NCI-H1048 (cell line): Measurements from ENCODE around the gene TRIO.

Experiments
- DNase-seq: peaks from one replicate; lab custom pipeline; 2025; lab: John Stamatoyannopoulos, UW

Gene TRIO

DNA sequence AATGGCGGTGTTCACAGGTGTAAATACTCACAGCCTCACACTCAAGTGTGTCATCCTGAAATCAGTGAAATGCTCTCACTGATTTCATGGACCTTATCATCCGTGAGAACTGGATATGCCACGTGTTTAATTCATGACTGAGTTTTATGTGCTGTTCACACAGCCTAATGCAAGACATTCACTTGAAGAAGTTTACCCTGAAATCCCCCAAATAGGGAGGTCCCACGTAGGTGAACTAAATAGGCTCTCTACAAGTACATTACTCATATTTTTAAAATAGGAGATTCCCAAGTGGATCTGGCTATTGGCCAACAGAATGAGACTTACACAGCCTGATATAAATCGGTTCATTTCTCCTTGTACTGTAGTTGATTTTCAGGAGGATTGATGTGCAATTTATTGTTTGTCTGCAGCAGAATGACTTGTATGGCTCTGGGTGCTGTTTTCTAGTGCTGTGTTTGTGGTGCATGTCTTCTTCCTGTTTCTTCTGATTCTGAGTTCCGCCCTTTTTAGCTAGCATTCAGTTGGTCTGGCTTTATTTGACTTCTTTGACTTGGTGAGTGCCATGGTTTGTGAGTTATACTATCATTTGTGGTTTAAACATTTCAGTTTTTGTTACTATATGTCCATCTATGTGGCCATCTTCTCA lies 25.1 kb downstream of the TRIO start:
- no peak for DNase-seq

DNA sequence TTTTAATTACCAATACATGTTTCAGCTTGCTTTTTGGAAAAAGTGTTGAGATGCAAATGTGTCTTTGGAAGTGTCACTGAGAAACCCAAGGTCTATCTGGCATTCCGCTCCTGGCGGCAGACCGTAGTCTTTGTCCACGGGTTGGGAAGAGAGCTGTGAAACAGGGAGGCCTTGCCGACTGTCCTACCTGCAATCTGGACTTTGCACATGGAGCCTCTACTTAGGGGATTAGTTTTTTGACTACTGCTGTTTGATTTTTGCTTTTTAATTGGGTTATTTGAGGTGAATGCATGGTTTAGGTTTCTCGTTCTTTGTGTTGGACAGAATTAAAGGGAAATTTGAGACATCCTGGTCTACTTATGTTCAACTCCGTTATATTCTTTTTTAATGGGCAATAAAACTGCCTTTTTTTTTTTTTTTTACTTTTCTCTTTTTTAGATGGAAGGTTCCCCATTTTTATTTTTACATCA lies 25.7 kb downstream of the TRIO start:
- no peak for DNase-seq

DNA sequence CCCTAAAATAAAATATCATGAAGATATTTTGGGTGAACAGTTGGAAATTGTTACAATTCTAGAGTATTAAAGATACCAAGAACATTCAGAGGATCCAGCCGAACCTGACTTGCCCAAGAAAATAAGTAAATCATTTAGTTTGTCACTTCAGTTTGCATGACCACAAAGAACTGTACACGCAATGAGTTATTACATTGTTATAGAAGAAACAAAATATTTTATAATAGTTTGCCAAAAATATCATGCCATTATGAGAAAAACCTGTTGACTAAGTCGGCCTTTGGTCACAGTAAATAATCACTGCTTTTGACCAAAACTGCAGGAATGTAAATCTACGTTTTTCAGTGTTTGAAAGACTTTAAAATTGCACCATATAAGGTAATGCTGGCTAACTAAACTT lies 27.9 kb downstream of the TRIO start:
- no peak for DNase-seq

DNA sequence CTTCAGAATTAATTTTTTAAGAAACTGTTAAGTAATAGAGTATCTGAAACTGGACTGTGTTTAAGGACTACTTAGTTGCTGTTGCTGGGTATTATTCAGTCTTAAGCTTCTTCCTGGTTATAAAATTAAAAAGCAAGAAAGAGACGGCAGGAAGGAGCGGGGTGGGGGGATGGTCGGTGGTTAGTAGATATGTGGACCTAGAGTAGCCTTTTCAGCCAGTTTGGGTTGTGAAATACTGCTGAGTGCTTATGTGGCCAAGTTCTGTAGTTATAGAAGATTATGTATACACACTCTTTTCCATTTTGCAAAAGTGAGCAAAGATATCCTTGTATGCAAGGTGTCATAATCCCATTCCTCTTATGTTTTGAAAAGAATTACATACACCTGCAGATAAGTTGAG lies 28.5 kb downstream of the TRIO start:
- DNase-seq: no peak

DNA sequence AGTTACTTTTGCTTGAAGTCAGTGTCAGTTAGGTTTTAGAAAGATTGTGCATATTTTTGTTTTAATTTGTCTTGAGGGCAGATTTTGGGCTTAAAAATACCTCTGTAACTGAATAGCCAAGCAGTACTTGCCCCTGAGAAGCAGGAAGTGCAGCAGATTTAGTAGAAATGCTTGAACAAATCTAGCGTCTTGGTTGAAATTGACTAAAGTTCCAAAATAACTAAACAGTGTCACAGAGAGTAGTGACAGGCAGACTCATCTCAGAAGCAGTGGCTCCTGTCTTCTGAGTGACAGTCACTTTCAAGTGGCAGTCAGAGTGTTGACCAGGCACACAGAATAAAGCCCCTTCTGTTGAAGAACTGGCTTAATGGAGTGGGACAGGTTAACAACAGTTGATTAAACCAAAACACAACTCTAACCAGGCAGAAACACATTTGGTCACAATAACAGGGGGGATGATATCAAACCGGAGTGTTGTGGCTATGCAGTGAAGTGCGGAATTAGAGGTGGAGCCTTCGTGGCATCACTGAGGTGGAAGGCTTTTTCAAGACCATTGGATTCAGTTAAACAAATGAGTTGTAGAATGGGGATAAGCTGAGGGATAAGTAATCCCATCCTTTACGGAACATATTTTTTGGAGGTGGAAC lies 29.1 kb downstream of the TRIO start:
- DNase-seq: no peak

DNA sequence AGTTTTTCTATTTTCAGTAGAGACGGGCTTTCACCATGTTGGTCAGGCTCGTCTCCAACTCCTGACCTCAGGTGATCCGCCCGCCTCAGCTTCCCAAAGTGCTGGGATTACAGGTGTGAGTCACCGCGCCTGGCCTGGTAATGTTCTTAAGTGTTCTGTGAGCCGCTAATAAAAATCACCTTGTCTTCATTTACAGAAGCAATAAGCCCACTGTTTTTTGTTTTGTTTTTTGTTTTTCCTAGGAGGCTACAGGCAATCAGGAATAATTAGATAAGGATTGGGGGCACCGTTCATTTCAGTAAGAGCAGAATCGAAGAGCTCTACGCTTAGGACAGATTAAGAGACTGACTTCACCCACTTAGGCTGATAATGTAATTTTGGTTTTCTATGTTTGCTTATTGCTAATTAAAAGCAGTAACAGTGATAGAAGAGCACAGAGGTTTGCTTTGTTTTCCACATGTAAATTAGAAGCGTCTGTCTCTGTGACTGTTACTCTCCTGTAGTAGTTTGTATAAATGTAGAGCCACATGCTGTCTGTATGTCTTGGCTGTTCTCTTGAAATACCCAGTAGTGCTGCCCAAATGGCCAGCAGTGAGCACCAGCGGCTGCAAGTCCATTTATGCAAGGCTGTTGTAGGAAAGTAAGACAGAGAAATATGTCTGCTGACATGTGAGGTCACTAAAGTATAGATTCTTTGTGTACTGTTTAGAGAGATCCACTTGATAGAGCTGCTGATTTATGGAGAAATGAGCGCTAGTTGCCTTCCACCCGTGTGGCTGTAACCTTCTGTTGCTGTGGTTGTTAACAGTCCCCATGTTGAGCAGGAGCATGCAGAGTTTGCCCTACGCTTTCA lies 30.5 kb downstream of the TRIO start:
- no peak for DNase-seq

DNA sequence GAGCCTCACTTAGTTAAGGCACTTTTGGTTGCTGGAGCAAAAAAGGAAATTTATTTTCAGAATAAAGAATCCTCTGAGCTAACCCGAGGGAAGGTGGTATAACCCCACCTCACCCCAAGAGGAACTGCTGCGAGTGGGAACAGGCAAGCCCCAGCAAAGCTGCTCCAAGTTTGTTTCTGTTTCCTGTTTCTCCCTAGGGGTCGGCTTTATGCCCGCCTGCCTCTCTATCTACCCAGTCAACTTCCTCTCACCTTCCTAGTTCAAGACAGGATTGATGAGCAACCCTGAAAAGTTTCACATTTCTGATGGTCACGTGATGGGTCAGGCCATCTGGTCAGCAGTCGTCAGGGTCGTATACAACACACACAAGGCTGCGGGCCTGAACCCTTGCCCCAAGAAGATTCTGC lies 31.1 kb downstream of the TRIO start:
- no peak for DNase-seq

DNA sequence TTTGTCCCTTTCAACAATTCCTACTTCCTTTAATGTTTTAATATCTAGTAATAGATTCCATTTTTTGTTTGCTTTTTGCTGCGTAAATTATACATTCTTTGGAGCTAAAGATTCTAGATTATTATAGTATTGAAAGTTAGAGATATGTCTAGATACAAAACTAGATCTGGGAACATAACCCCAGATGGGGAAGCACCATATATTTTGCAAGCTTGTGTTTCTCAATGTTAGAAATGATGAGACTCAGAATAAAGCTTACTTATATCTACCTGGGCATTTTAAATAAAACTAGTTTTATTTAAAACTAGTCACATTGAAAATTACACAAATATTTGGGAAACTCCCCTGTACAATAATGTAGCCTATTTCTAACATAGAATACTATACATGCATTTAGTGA lies 32.2 kb downstream of the TRIO start:
- DNase-seq: no peak

DNA sequence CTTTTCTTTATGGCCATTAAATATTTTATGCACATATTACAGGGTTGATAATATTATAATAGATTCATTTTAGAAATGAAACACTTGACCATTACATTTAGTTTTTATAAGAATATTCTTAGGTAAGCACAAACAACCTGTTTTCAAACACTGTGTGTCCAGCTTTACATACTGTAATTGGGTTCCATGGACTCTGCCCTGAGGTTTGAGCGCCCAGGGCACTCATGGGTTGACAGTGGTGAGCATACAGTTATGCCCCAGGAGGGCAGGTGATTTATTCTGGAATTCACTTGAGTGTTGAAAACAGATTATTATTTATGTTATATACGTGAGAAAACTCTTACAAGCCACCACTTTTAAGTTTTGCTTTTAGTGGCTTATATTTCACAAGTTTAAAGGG lies 33.7 kb downstream of the TRIO start:
- no peak for DNase-seq

DNA sequence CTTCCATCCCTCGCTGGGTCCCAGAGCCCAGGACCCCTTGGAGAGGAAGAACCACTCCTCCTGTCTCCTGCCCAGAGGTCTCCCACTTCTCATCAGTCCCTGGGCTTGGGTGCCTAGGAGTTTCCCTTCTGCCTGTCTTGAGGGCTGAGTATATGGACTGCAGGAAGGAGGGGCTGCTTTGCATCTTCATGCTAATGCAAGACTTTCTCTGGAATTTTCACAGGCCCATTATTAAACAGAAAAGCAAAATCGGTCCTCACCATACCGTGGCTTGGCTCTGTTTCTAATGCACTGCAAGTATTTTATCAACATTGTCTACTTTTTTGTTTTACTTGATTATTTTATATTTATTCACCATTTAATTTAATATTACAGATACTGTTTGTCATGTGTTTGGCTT lies 34.5 kb downstream of the TRIO start:
- no peak for DNase-seq

DNA sequence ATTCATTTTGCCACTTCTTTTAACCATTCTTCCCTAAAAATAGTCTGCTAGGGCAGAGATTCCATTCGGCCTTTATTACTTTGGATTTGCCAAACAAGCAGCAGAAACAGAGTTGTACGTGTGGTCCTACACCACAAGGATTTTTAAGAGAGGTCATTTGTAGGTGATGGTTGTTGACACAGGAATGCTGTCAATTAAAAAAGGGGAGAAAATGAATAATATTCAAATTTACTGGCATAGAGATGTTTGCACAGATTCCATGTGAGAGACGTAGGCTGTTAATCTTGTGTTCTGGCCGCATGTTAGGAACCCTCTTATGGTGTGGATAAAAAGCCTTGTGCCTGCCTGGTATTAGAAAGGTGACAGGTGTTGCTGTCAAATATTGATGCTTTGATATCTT lies 34.9 kb downstream of the TRIO start:
- DNase-seq: no peak

DNA sequence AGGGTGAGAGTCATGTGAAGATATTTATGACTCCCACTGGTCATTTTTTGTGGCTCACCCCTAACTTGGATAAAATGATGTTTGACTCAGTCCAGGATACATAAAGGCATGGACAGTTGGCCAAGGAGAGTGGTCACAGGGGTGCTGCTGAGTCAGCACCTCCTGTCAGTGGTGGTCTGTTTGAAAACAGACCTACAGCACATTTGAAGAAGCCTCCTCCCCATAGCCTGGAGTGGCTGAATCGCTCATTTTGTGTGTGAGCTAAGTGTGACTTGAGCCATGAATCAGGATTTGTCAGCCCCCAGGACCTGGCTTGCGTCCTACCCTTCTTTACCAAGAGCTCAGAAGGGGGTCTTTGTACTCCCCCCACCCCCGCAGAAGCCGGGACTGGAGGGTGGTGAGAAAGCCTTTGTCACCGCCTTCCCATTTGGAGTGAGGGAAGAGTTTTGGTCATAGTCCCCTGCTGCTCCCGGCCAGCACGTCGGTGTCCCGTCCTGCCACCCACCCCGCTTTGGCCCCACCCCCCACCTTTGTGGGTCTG lies 35.6 kb downstream of the TRIO start:
- no peak for DNase-seq

DNA sequence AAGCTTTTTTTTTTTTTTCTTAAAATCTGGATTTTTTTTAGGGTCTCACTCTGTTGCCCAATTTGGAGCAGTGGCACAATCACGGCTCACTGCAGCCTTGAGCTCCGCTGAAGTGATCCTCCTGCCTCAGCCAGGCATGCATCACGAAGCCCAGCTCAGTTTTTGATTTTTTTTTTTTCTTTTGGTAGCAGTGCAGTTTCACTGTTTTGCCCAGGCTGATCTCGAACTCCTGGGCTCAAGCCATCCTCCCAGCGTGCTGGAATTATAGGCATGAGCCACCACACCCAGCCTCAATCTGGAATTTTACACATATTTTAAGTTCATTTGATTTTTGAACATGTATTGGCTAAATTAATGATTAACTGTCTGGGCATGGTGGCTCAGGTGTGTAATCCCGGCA lies 36.3 kb downstream of the TRIO start:
- no peak for DNase-seq

DNA sequence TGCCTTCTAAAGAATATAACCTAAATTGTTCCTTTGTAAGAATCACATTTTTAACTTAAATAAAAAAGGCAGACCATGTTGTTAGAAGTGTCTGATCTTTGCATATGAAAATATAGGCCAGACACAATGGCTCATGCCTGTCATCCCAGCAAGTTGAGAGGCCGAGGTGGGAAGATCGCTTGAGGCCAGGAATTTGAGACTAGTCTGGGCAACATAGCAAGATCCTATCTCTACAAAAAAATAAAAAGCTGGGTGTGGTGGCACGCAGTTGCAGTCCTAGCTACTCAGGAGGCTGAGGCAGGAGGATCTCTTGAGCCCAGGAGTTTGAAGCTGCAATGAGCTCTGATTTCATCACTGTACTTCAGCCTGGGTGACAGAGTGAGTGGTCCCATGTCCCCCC lies 37.3 kb downstream of the TRIO start:
- DNase-seq: no peak

DNA sequence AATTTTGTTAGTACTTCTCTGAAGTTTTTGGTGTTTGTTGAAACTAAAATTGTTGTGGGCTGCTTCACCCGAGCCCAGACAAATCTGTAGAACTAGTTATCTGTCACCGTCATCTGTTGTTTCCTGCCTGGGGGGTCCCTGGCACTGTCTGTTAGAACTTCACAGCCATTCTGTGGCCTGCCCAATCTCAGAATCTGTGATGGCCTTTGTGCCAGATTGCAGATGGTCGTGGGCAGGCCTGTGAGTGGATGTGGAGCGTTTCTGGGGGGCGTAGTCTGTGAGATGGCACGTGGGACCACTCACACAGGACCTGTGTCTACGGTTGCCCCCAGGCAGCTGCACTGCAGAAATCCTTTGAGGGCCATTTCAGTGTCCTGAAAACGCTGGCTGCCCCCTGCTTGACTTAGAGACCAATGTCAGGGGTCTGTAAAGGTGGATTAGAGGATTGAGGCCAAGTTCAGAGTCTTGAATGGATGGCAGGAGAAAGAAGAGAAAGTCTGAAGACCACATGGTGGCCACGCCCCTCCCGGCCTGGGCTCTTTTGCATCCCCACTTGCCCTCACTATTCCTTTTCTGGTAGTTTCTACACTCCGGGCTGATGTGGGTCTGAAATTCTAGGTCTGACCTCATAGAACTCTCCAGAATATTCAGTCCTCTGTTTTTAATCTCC lies 38.3 kb downstream of the TRIO start:
- no peak for DNase-seq

DNA sequence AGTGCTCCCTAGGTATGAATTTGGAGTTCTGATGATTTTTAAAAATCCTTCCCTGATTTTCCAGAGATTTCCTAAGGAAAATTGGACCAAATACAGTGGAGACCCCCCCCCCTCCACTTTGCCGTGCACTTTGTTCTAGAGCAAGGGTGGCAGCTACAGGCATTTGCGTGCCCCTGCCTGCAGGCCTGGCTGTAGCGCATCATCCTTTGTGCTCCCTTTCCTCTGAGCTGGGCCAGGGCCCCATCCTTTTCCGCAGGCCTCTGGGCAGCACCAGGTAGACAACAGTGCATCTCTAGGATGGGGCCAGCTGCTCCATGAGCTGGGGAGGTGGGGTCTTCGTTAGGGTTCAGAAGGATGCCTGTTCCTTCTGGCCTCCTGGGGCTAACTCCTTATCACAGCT lies 39.6 kb downstream of the TRIO start:
- no peak for DNase-seq

DNA sequence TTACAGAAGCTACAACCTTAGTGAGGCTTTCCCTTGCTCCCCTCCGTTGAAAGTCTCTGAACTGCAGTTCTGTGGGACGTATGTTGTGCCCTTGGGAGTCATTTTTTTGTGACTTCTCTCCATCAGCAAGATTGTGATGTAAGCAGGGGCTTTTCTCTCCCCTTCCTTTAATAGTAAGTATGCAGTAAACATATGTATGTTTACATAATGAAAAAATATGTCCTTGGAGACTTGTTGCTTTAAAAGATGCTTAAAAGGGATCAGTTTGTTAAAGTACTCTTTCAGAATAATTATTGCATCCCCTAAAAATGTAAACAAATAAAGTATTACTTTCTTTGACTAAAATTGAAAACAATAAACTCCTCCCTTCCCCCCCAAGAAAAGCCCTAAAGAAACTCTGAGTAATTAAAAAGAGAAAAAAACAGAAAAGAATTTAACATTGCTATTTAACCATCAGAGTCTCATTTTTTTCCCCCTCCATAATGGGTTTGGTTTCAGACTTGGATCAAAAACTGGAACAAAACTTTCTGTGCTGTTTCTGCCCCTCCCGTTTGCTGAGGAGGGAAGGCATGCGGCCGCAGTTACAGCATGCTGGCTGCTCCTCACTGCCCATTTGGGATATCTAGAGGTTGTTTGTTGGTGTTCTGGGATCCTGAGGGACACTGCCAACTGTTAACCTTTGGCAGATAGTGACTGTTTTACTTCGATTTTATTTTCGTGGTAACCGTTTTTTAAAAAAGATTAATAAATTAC lies 40.2 kb downstream of the TRIO start:
- DNase-seq: no peak

DNA sequence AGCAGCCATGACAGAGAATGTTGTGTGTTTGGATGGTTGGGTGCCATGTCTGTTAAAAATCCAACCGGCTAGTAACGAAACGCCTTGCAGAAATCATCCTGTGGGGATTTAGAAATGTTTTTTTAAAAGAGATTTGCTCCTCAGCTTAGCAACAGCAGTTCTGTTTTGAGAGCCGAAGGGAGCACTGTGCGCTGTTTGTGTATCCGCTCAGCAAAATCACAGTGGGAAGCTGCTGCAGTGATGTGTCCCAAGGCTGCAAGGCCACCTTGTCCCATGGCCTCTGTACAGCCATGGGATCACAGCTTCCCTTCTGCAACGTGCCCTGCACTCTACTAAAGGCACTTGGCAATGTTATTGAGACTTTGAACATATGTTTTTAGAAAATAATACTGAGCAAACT lies 40.9 kb downstream of the TRIO start:
- no peak for DNase-seq

DNA sequence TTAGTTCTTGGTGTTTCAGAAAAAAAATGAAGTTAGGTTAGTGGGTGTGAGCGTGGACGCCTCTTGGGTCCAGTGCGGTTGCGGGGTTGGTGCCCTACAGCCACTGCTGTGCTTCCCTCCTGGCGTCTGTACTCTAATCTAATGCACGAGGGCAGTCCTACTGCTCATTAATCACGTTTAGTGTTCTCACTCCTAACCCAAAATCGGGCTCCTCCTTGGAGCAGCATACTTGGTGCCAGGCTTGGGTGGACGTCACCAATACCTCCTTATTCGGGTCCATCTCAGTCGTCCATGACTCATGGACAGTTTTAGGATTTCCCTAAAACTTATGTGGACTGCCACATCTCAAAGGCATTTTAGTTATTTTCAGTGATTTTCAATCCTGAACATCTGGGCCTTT lies 41.6 kb downstream of the TRIO start:
- no peak for DNase-seq

DNA sequence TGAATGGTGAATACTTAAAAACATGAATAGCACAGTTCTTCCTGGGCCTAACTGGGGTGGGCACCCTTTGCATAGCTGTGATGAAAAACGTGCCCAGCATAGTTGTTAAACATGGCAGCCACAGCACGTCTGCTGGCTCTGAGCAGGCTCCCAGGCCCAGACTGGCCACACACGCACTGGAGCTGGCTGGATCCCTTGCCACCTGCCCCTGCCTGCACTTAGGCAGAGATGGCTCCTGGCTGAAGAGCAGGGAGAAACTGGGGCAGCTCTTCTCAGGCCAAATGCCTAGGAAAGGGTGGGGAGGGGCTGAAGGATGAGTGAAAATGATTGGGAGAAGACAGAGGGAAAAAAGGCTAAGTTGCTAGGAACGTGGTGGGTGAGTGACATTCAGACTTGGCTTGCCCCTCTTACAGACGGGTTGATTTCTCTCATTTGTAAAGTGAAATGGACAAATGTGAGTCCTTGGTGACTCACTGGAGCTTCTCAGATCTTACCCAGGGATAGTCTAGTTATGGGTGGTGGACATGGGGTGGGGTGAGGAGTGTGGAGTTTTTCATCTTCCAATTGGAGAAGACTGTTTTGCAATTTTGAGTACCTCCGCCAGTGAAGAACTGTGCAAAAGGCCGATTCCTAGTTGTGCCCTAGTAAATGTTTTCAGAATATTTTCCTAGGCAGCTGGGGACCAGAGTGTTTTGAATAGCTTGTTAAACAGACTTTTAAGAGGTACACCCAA lies 42.4 kb downstream of the TRIO start:
- no peak for DNase-seq
